Measurements from ENCODE around the gene NKAIN2.
A peak's percentile ranks its signal among the peaks of the same experiment; 100 is the strongest.

The NKAIN2 gene

DNA sequence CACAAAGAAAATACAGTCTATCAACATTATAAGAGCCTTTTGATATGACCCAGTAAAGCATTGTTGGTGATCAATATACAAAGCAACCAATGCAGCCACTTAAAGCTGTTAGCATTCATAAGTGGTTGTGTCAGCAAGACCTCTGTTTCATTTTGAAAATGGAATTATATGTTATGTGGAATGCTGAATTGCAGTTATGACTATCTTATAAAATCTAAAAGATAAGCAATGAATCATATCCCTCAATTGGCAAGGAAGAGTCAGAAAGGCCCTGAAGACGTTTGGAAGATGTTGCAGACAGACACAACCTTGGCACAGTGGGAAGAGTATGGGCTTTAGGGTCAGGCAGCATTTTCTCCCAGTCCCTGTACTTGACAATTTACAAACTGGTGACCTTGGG, 1064.8 kb downstream of the NKAIN2 start:
- DNase-seq (ENCODE audit: extremely low read depth, low read depth) = no peak
- TF ChIP-seq, protein P1, sequence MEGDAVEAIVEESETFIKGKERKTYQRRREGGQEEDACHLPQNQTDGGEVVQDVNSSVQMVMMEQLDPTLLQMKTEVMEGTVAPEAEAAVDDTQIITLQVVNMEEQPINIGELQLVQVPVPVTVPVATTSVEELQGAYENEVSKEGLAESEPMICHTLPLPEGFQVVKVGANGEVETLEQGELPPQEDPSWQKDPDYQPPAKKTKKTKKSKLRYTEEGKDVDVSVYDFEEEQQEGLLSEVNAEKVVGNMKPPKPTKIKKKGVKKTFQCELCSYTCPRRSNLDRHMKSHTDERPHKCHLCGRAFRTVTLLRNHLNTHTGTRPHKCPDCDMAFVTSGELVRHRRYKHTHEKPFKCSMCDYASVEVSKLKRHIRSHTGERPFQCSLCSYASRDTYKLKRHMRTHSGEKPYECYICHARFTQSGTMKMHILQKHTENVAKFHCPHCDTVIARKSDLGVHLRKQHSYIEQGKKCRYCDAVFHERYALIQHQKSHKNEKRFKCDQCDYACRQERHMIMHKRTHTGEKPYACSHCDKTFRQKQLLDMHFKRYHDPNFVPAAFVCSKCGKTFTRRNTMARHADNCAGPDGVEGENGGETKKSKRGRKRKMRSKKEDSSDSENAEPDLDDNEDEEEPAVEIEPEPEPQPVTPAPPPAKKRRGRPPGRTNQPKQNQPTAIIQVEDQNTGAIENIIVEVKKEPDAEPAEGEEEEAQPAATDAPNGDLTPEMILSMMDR (IDR thresholded peaks at IDR 0.05; ENCODE audit: low read depth, low read length) = no peak

DNA sequence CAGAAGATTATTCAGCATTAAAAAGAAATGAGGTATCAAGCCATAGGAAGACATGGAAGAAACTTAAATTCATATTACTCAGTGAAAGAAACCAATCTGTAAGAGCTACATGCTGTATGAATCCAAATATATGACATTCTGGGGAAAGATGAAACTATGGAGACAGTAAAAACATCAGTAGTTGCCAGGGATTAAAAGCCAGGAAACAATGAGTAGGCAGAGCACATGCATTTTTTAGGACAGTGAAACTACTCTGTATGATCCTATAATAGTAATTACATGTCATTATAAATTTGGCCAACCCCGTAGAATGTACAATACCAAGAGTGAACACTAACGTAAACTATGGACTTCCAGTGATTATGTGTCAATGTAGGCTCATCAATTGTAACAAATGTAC, 1065.8 kb downstream of the NKAIN2 start:
- DNase-seq (ENCODE audit: extremely low read depth, low read depth) = no peak
- TF ChIP-seq, protein P1 (IDR thresholded peaks at IDR 0.05; ENCODE audit: low read depth, low read length) = no peak

DNA sequence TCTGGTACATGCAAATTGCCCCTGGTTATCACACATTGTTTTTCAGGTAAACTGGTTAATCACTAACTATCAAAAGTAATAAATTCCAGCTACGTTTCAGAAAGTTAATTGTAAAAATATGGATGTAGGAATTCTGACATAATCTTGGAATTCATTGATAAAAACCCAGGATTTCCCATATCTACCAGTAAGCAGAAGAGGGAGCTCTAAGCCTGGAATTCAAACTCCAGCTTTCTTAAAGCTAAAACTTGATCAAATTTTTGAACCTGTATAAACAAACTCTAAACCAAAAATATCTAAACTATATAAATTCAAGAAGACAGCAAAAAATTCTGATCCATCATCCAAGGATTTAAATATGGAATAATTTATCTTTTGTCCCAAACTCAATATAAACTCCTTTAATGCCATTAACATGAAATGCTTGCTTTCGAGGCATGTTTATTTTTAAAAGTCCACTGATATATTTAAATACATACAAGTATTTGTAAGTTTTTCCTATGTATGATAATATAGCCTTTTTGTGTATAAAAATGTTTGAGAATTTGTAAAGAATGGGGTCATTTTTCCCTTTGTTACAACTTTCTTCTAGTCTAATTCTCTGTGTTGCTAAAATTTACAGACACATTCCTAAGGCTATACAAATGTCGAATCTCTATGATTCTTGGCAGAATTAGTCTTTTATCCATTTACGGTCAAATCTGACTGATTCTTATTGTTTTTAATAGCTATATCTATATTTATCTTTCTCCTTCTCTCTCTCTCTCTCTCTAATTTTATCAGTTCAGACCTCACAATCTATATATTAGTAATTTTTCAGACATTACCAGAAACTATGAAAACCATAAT, 1067.2 kb downstream of the NKAIN2 start:
- TF ChIP-seq, protein P1 (IDR thresholded peaks at IDR 0.05; ENCODE audit: low read depth, low read length) = peak; percentile 79
- no peak for DNase-seq (ENCODE audit: extremely low read depth, low read depth)

DNA sequence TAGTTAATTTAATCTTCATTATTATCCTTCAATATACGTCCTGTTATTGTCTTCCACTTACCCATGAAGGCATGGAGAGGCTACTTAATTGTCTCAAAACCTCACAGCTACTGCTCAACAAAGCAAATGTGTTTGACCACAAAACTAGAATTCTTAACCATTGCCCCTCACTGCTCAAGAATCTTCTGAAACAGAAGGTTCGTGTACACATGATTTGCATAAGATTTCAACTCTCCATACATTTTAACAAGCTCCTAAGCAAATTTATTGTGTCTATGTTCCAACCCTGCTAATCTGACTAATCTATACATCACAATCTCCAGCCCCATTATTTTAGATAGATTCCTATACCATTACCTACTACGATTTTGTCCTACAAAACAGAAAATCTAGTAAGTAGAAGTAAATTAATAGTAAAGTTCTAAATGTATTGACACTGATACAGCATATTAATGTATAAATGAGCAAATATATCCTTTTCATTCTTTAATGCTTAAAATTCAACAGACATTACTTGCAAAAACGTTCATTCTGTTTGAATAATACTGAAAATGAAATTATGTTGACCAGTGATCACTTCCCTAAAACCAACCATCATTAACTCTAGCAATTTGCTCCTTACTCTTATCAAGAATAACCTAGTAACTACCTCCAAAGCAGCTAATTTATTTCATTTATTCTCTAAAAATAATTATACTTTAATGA, 1068.8 kb downstream of the NKAIN2 start:
- DNase-seq (ENCODE audit: extremely low read depth, low read depth) = no peak
- TF ChIP-seq, protein P1 (IDR thresholded peaks at IDR 0.05; ENCODE audit: low read depth, low read length) = no peak

DNA sequence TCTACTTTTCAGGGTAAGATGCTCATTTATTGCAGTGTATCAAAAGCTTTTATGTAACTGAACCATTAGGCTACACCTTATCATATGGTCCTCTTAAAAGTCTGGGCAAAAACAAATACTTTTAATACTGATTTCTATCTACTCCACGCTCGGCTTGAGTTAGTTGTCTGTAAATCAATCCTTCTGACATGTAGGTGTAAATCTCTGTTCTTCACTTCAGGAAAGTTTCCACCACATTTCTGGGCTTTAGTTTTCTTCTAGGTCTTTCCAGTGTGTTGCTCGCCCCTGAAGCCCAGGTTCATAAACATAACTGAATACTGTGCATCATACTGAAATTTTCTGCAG, 1069.4 kb downstream of the NKAIN2 start:
- DNase-seq (ENCODE audit: extremely low read depth, low read depth) = no peak
- TF ChIP-seq, protein P1 (IDR thresholded peaks at IDR 0.05; ENCODE audit: low read depth, low read length) = no peak
